Measurements from ENCODE around the gene SNX25. TPM values are rescaled to one million over a fixed set of nuclear protein-coding genes. Genes with fewer than 3 reads are reported as not detected.
"Not testable (repeated sequence)": the region's sequence is repeated elsewhere in the genome, so short reads cannot be mapped to it uniquely, and the experiment has no call there.

SNX25 gene
- total RNA-seq, 2 donors from 2014 or later: 13.2 to 16.8 TPM

DNA sequence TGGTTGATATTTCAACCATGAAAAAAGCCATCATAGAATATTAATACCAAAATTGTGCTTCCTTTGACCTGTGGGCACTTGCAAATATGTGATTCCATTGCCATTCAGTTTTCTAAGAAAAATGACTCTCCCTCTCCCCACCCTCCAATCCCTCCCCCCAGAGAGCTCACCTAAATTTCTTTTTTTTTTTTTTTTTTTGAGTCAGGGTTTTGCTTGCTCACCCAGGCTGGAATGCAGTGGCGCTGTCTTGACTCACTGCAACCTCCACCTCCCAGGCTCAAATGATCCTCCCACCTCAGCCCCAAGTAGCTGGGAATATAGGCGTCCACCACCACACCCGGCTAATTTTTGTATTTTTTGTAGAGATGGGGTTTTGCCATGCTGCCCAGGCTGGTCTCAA, 47.0 kb downstream of the SNX25 start:
- TF ChIP-seq, protein P1, sequence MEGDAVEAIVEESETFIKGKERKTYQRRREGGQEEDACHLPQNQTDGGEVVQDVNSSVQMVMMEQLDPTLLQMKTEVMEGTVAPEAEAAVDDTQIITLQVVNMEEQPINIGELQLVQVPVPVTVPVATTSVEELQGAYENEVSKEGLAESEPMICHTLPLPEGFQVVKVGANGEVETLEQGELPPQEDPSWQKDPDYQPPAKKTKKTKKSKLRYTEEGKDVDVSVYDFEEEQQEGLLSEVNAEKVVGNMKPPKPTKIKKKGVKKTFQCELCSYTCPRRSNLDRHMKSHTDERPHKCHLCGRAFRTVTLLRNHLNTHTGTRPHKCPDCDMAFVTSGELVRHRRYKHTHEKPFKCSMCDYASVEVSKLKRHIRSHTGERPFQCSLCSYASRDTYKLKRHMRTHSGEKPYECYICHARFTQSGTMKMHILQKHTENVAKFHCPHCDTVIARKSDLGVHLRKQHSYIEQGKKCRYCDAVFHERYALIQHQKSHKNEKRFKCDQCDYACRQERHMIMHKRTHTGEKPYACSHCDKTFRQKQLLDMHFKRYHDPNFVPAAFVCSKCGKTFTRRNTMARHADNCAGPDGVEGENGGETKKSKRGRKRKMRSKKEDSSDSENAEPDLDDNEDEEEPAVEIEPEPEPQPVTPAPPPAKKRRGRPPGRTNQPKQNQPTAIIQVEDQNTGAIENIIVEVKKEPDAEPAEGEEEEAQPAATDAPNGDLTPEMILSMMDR (IDR thresholded peaks at IDR 0.05): no peak
- H3K4me3 ChIP-seq: no peak overlapping the region
- no peaks in the 10 kb centered on the region for H3K27me3 ChIP-seq
- DNase-seq (ENCODE audit: low spot score): no peak
- H3K36me3 ChIP-seq: no peaks in the 10 kb centered on the region
- H3K27ac ChIP-seq: no peak overlapping the region
- no peaks in the 10 kb centered on the region for H3K9me3 ChIP-seq
- peaks cover 0 to 8% of the 10 kb centered on the region in 2 donors for H3K4me1 ChIP-seq

DNA sequence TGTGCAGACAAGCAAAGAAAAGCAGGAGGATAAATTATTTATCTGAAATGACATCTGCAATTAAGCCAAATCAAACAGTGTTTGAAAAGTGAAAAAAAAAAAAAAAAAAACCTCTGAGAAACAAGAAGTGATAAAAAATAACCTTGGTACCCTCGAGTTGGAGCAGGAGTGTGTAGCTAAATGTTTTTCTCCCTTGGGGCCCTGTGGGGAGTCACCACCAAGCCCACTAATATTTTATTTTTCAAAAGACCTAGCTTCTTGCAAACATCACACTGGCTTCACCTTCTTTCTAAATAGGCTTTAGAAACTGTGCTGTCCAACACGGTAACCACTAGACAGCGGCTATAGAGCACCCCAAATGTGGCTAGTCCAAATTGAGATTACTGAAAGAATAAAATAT, 47.7 kb downstream of the SNX25 start:
- Histone ChIP-seq H3K4me3 (no peak overlapping the region), H3K27me3 (no peaks in the 10 kb centered on the region), H3K36me3 (no peaks in the 10 kb centered on the region), H3K4me1 (peaks cover 0 to 8% of the 10 kb centered on the region in 2 donors), H3K27ac (no peak overlapping the region), H3K9me3 (no peaks in the 10 kb centered on the region)
- TF ChIP-seq, protein P1 (IDR thresholded peaks at IDR 0.05): no peak
- no peak for DNase-seq (ENCODE audit: low spot score)

DNA sequence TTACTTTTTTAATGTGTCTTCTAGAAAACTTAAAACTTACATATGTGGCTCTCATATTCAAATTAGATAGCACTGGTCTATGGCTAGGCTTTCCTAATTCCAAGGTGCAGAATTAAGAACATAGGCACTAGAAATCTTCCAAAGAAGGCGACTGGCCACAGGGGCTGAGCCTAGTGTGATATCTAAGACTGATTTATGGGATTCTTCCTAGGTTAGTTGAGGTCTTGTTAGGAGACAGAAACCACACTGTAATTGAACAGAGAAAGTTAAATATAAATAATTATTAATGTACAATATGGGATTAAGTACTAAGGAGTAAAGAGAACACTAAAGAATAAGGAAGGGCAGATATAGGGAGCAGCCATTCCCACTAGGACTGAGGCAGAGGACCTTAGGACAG, 48.3 kb downstream of the SNX25 start:
- H3K27me3 ChIP-seq: no peaks in the 10 kb centered on the region
- DNase-seq (ENCODE audit: low spot score): no peak
- H3K9me3 ChIP-seq: no peaks in the 10 kb centered on the region
- H3K27ac ChIP-seq: no peak overlapping the region
- TF ChIP-seq, protein P1 (IDR thresholded peaks at IDR 0.05): no peak
- H3K4me1 ChIP-seq: peaks cover 0 to 8% of the 10 kb centered on the region in 2 donors
- H3K36me3 ChIP-seq: no peaks in the 10 kb centered on the region
- no peak overlapping the region for H3K4me3 ChIP-seq

DNA sequence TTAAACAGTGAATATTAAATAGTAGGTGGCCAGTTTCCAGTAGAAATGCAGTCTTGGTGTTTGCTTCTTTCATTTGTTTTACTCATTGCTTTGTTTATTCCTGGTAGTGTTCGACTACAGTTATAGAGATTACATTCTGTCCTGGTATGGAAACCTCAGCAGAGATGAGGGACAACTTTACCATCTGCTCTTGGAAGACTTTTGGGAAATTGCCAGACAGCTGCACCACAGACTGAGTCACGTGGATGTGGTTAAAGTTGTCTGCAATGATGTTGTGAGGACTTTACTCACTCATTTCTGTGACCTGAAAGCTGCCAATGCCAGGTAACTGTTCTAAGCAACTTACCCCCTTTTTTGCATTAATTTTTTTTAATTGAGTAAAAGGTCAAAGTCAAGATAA, 49.3 kb downstream of the SNX25 start:
- DNase-seq (ENCODE audit: low spot score): not testable (repeated sequence)

DNA sequence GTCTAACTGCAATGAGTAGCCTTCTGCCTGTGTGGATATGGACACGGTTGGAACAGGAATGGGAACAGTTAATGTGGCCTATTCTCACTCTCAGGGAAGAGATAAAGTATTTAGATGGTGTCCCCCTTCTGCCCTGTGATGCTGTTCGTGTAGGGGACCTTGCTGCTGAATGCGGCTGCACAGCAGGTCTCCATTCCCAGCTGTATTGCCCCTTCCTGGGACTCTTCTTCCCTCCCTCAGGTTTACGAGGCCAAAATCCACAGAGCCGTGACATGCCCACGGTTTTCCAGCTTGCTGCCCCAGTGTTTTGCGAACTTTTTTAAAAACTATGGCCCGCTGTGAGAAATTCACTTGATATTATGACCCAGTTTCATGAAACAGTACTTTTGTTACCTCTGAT, 50.3 kb downstream of the SNX25 start:
- no peaks in the 10 kb centered on the region for H3K9me3 ChIP-seq
- H3K36me3 ChIP-seq: no peaks in the 10 kb centered on the region
- no peaks in the 10 kb centered on the region for H3K27me3 ChIP-seq
- peaks cover 0 to 8% of the 10 kb centered on the region in 2 donors for H3K4me1 ChIP-seq
- H3K27ac ChIP-seq: no peak overlapping the region
- TF ChIP-seq, protein P1 (IDR thresholded peaks at IDR 0.05): no peak
- H3K4me3 ChIP-seq: no peak overlapping the region
- DNase-seq (ENCODE audit: low spot score): no peak

More for the DNA sequence above, 49.3 kb downstream of the SNX25 start:
- H3K4me3 ChIP-seq, H3K27me3 ChIP-seq, H3K27ac ChIP-seq, H3K4me1 ChIP-seq, H3K9me3 ChIP-seq, H3K36me3 ChIP-seq: not testable (repeated sequence)

DNA sequence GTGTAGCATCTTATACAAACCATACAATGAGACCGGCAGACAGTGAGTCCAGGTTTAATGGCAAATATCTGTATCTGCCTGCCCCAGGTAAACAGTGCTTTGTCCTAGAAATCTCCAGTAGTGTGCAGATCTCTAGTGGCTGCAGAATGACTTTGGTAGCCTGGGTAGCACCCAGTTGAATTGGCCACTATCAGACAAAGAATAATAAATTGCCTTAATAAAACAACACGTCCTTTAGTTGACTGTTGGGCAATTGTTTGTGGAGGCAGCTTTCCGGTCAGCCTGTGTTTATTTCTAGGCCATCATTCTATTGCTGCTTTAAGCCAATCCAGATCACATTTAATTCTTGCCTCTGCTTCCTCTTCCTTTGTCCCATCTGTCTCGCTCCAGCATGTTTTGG, 52.5 kb downstream of the SNX25 start:
- no peak for DNase-seq (ENCODE audit: low spot score)
- Histone ChIP-seq H3K4me3 (no peak overlapping the region), H3K4me1 (peaks cover 0 to 8% of the 10 kb centered on the region in 2 donors), H3K27ac (no peak overlapping the region), H3K9me3 (no peaks in the 10 kb centered on the region), H3K36me3 (peaks cover 2% of the 10 kb centered on the region), H3K27me3 (no peaks in the 10 kb centered on the region)
- TF ChIP-seq, protein P1 (IDR thresholded peaks at IDR 0.05): no peak
